Astrocyte (in vitro differentiated cells and primary cell): ENCODE data around the gene C7orf57. TPM values are rescaled to one million over a fixed set of nuclear protein-coding genes. Genes with fewer than 3 reads are reported as not detected.

Experiments
- DNase-seq: peaks from one replicate; pipeline ENCODE4 v3.0.0-alpha.2; 2010; ENCODE audit warnings: low read depth
- FAIRE-seq: peaks from 2 replicates; lab custom pipeline; 2011; peaks lifted over from hg19 to GRCh38; lab: Jason Lieb, UNC
- H2AFZ ChIP-seq: 2 replicates; pipeline ENCODE4 v1.6.0; 2012; ENCODE audit warnings: low read depth, low read length, inconsistent platforms
- H3K27ac ChIP-seq: 2 replicates; pipeline ENCODE4 v1.5.1; 2011; ENCODE audit warnings: low read depth, low read length, inconsistent platforms
- H3K27me3 ChIP-seq: 2 replicates; pipeline ENCODE4 v1.6.0; 2011; ENCODE audit warnings: low read length, inconsistent platforms; ENCODE audit not compliant: insufficient read depth
- H3K36me3 ChIP-seq: 2 replicates; pipeline ENCODE4 v1.5.1; 2011; ENCODE audit warnings: low read length, inconsistent platforms; ENCODE audit not compliant: insufficient read depth
- H3K4me1 ChIP-seq: 2 replicates; pipeline ENCODE4 v1.5.1; 2011; ENCODE audit warnings: low read length, inconsistent platforms; ENCODE audit not compliant: insufficient read depth
- H3K4me2 ChIP-seq: 2 replicates; pipeline ENCODE4 v1.6.0; 2012; ENCODE audit warnings: low read length, inconsistent platforms
- H3K4me3 ChIP-seq: 2 replicates; pipeline ENCODE4 v1.5.1; 2011; ENCODE audit warnings: low read depth, mild to moderate bottlenecking, low read length, inconsistent platforms; ENCODE audit not compliant: insufficient read depth
- H3K79me2 ChIP-seq: 2 replicates; pipeline ENCODE4 v1.6.0; 2012; ENCODE audit warnings: mild to moderate bottlenecking, low read length, inconsistent platforms; ENCODE audit not compliant: insufficient read depth
- H3K9ac ChIP-seq: 2 replicates; pipeline ENCODE4 v1.6.0; 2012; ENCODE audit warnings: mild to moderate bottlenecking, low read length, inconsistent platforms
- H3K9me3 ChIP-seq: 2 replicates; pipeline ENCODE4 v1.5.1; 2012; ENCODE audit warnings: low read depth, mild to moderate bottlenecking, low read length, inconsistent platforms; ENCODE audit not compliant: insufficient read depth
- H4K20me1 ChIP-seq: 2 replicates; pipeline ENCODE4 v1.6.0; 2012; ENCODE audit warnings: low read length, inconsistent platforms; ENCODE audit not compliant: insufficient read depth
- H3K27ac Mint-ChIP-seq: one replicate; pipeline ENCODE4 v1.8.0; 2021; ENCODE audit warnings: mild to moderate bottlenecking, mixed read lengths; ENCODE audit not compliant: unreplicated experiment
- H3K27me3 Mint-ChIP-seq: one replicate; pipeline ENCODE4 v1.8.0; 2021; ENCODE audit warnings: low read depth, mixed read lengths; ENCODE audit not compliant: unreplicated experiment
- H3K36me3 Mint-ChIP-seq: one replicate; pipeline ENCODE4 v1.8.0; 2021; ENCODE audit warnings: low read depth, mixed read lengths; ENCODE audit not compliant: unreplicated experiment
- H3K4me1 Mint-ChIP-seq: one replicate; pipeline ENCODE4 v1.8.0; 2021; ENCODE audit warnings: low read depth, mixed read lengths; ENCODE audit not compliant: unreplicated experiment
- H3K4me3 Mint-ChIP-seq: one replicate; pipeline ENCODE4 v1.8.0; 2021; ENCODE audit warnings: mild to moderate bottlenecking, moderate library complexity, mixed read lengths; ENCODE audit not compliant: unreplicated experiment
- H3K9me3 Mint-ChIP-seq: one replicate; pipeline ENCODE4 v1.8.0; 2021; ENCODE audit warnings: mild to moderate bottlenecking, mixed read lengths; ENCODE audit not compliant: unreplicated experiment
- EZH2 ChIP-seq: IDR thresholded peaks from 2 replicates; pipeline ENCODE4 v1.6.1; 2012; ENCODE audit warnings: mild to moderate bottlenecking, low read length, inconsistent platforms; ENCODE audit not compliant: insufficient read depth
- total RNA-seq: library from RNA; stranded (reverse); gene quantifications from 2 replicates; pipeline ENCODE4 v1.2.1, GENCODE V29; 2021
- TF ChIP-seq, protein P1 (sequence below): IDR thresholded peaks from 2 replicates; pipeline ENCODE4 v1.5.1; 2011; ENCODE audit warnings: low read depth, mild to moderate bottlenecking, inconsistent platforms, low read length, moderate library complexity; ENCODE audit not compliant: insufficient read depth

C7orf57 gene
- total RNA-seq, 1 donor from 2014 or later, result not detected

DNA sequence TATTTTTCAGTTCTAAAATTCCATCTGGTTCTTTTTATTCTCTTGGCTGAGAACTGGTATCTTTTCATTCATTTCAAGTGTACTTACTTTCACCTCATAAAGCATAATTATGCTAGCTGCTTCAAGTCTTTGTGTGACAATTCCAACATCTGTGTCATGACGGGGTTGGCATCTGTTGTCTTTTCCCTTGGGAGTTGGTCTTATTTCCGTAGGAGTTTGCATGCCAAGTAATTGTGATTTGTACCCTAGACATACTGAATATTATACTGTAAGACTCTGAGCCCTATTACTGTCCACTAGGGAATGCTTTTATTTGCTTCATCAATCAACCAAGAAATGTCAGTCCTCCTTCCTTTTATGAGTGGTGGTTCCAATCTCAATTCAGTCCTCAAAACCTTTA lies 31.3 kb upstream of the C7orf57 start:
- H3K4me1 ChIP-seq, result peaks cover 3% of the 10 kb centered on the region
- FAIRE-seq, result peak; percentile 65
- no peaks in the 10 kb centered on the region for H3K9me3 Mint-ChIP-seq
- no peak for DNase-seq
- no peaks in the 10 kb centered on the region for H4K20me1 ChIP-seq
- no peak overlapping the region for H3K27ac Mint-ChIP-seq
- no peak overlapping the region for H3K4me3 ChIP-seq
- H3K4me1 Mint-ChIP-seq, result peaks cover 6% of the 10 kb centered on the region
- H3K4me3 Mint-ChIP-seq, result no peak overlapping the region
- no peaks in the 10 kb centered on the region for H3K79me2 ChIP-seq
- H3K36me3 Mint-ChIP-seq, result no peaks in the 10 kb centered on the region
- no peak overlapping the region for H2AFZ ChIP-seq
- H3K27ac ChIP-seq, result no peak overlapping the region
- H3K9me3 ChIP-seq, result no peaks in the 10 kb centered on the region
- TF ChIP-seq, protein P1, sequence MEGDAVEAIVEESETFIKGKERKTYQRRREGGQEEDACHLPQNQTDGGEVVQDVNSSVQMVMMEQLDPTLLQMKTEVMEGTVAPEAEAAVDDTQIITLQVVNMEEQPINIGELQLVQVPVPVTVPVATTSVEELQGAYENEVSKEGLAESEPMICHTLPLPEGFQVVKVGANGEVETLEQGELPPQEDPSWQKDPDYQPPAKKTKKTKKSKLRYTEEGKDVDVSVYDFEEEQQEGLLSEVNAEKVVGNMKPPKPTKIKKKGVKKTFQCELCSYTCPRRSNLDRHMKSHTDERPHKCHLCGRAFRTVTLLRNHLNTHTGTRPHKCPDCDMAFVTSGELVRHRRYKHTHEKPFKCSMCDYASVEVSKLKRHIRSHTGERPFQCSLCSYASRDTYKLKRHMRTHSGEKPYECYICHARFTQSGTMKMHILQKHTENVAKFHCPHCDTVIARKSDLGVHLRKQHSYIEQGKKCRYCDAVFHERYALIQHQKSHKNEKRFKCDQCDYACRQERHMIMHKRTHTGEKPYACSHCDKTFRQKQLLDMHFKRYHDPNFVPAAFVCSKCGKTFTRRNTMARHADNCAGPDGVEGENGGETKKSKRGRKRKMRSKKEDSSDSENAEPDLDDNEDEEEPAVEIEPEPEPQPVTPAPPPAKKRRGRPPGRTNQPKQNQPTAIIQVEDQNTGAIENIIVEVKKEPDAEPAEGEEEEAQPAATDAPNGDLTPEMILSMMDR, result no peak
- no peak for TF ChIP-seq EZH2
- peaks cover 7% of the 10 kb centered on the region for H3K27me3 Mint-ChIP-seq
- no peak overlapping the region for H3K9ac ChIP-seq
- H3K4me2 ChIP-seq, result no peak overlapping the region
- no peaks in the 10 kb centered on the region for H3K27me3 ChIP-seq
- H3K36me3 ChIP-seq, result no peaks in the 10 kb centered on the region

DNA sequence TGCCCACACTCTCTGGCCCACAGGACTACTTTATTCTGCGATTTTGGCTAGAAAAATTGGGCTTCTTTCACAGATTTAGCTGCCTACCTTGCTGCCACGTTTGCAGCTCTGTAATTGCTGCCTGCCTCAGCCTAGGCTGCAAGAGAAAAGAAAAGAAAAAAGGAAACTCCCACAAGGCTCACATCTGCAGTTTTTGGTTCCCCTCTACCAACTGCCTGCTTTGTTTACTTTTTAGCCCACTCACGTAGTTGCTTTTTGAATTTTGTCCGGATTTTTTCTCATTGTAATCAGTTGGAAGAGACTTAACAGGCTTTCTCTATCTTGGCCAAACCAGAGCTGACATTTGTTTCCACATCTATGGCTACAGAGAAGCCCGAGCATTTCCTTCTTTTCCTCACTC lies 30.7 kb upstream of the C7orf57 start:
- TF ChIP-seq EZH2, result no peak
- TF ChIP-seq, protein P1, result no peak
- Histone ChIP-seq H4K20me1 (no peaks in the 10 kb centered on the region), H3K36me3 (no peaks in the 10 kb centered on the region), H3K9ac (no peak overlapping the region), H3K4me1 (peaks cover 3% of the 10 kb centered on the region), H3K27ac (no peak overlapping the region), H3K9me3 (no peaks in the 10 kb centered on the region), H2AFZ (no peak overlapping the region), H3K27me3 (no peaks in the 10 kb centered on the region), H3K4me3 (no peak overlapping the region), H3K4me2 (no peak overlapping the region), H3K79me2 (no peaks in the 10 kb centered on the region)
- FAIRE-seq (no peak), DNase-seq (no peak)
- peaks cover 6% of the 10 kb centered on the region for H3K4me1 Mint-ChIP-seq
- no peak overlapping the region for H3K4me3 Mint-ChIP-seq
- no peaks in the 10 kb centered on the region for H3K36me3 Mint-ChIP-seq
- H3K9me3 Mint-ChIP-seq, result no peaks in the 10 kb centered on the region
- H3K27me3 Mint-ChIP-seq, result peaks cover 9% of the 10 kb centered on the region
- H3K27ac Mint-ChIP-seq, result no peak overlapping the region

DNA sequence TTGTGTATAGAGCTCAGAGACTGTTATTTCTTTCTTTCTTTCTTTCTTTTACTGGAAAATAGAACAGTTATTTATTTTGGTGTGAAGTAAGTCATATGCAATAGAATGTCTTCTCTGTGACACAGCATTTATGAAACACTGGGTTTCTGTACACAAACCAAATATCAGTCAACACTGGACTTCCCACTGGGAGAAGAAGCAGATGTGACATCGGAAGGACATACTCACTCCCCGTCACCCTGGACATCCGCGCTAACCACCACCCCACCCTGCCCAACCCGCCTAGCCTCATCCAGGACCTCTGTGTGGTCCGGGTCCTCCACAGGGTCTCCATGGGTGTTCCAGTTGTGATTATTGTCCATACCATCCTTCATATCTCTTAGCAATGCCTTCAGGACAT lies 28.5 kb upstream of the C7orf57 start:
- Histone ChIP-seq H3K9me3 (no peaks in the 10 kb centered on the region), H3K27me3 (no peaks in the 10 kb centered on the region), H3K9ac (no peak overlapping the region), H2AFZ (no peak overlapping the region), H3K4me1 (no peaks in the 10 kb centered on the region), H3K79me2 (no peaks in the 10 kb centered on the region), H4K20me1 (no peaks in the 10 kb centered on the region), H3K4me2 (no peak overlapping the region), H3K36me3 (no peaks in the 10 kb centered on the region), H3K4me3 (no peak overlapping the region), H3K27ac (no peak overlapping the region)
- Mint-ChIP-seq H3K27me3 (peaks cover 13% of the 10 kb centered on the region), H3K4me1 (no peaks in the 10 kb centered on the region), H3K27ac (no peak overlapping the region), H3K36me3 (no peaks in the 10 kb centered on the region), H3K4me3 (no peak overlapping the region), H3K9me3 (peaks cover 2% of the 10 kb centered on the region)
- DNase-seq (no peak), FAIRE-seq (no peak)
- no peak for TF ChIP-seq EZH2
- TF ChIP-seq, protein P1, result no peak
